ENCODE data around the gene CETP. TPM values are rescaled to one million over a fixed set of nuclear protein-coding genes. Genes with fewer than 3 reads are reported as not detected.

Gene CETP
- total and polyA plus RNA-seq, 9 of the 15 experiments (the other 6 are each of a cell fraction or from before 2014, with no cell fraction given) = 0.07 to 0.11 TPM; not detected in 7

DNA sequence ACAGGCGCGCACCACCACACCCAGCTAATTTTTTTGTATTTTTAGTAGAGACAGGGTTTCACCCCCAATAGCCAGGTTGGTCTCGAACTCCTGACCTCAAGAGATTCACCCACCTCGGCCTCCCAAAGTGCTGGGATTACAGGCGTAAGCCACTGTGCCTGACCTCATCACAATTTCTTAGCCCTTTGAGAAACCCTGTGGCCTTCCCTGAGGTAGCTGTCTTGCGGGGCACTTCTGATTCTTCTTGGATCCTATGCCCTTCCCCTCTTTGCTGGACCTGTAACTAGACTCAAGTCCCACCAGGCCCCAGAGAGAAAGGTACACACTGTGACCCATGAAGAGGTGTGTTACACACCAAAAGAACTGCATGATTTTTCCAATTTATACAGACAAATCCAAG is 13.5 kb upstream of the CETP start:
- CTCF ChIA-PET (ENCODE audit: low intra/inter-chr PET ratio) = no interaction called here
- 71% methylated on average over 5 of the region's 6 CpGs for WGBS (ENCODE audit: insufficient coverage, low coverage, missing lambda C conversion rate)
- Histone ChIP-seq H3K4me3 (no peak overlapping the region), H3K4me1 (replicated peaks in 1 of 2; ENCODE audit: control insufficient read depth in 2 of 2, insufficient read depth in 2 of 2, low read length in 2 of 2) (no peaks in the 10 kb centered on the region), H3K9me1 (ENCODE audit: control insufficient read depth, insufficient read depth, low read length) (no peaks in the 10 kb centered on the region), H3K27ac (ENCODE audit: extremely low read depth, low read depth, low read length) (no peak overlapping the region), H3K27me3 (ENCODE audit: control insufficient read depth in 2 of 2, insufficient read depth in 2 of 2, low read length in 2 of 2) (no peaks in the 10 kb centered on the region; a peak in 1 of 5 replicates), H3K36me3 (ENCODE audit: control insufficient read depth, insufficient read depth, low read length) (peaks cover 22% of the 10 kb centered on the region), H4K20me1 (replicated peaks; ENCODE audit: control insufficient read depth, insufficient read depth, low read length) (0 out of 2 replicates have a peak, but pooled peaks cover under 1% of the 10 kb centered on the region), H3K4me2 (ENCODE audit: insufficient read depth, low read length) (no peak overlapping the region), H2AFZ (ENCODE audit: low read depth, low read length) (no peak overlapping the region), H3K79me2 (ENCODE audit: control insufficient read depth, insufficient read depth, low read length) (no peaks in the 10 kb centered on the region), H3K9me3 (replicated peaks; ENCODE audit: control insufficient read depth, insufficient read depth, low read depth, low read length) (no peaks in the 10 kb centered on the region), H3K9ac (ENCODE audit: insufficient read depth in 1 of 2, low read depth in 2 of 2, low read length in 2 of 2) (no peak overlapping the region)
- no peak for DNase-seq (ENCODE audit: extremely low read depth in 1 of 4, low spot score in 3 of 4)
- no peak for FAIRE-seq
- in situ Hi-C loops (cut with MboI) = no loop called here
- TF ChIP-seq, protein P1, sequence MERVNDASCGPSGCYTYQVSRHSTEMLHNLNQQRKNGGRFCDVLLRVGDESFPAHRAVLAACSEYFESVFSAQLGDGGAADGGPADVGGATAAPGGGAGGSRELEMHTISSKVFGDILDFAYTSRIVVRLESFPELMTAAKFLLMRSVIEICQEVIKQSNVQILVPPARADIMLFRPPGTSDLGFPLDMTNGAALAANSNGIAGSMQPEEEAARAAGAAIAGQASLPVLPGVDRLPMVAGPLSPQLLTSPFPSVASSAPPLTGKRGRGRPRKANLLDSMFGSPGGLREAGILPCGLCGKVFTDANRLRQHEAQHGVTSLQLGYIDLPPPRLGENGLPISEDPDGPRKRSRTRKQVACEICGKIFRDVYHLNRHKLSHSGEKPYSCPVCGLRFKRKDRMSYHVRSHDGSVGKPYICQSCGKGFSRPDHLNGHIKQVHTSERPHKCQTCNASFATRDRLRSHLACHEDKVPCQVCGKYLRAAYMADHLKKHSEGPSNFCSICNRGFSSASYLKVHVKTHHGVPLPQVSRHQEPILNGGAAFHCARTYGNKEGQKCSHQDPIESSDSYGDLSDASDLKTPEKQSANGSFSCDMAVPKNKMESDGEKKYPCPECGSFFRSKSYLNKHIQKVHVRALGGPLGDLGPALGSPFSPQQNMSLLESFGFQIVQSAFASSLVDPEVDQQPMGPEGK (CRISPR knock-in tag; IDR thresholded peaks at IDR 0.05; ENCODE audit: borderline replicate concordance) = no peak
- TF ChIP-seq, protein P2, sequence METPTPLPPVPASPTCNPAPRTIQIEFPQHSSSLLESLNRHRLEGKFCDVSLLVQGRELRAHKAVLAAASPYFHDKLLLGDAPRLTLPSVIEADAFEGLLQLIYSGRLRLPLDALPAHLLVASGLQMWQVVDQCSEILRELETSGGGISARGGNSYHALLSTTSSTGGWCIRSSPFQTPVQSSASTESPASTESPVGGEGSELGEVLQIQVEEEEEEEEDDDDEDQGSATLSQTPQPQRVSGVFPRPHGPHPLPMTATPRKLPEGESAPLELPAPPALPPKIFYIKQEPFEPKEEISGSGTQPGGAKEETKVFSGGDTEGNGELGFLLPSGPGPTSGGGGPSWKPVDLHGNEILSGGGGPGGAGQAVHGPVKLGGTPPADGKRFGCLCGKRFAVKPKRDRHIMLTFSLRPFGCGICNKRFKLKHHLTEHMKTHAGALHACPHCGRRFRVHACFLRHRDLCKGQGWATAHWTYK (CRISPR knock-in tag; IDR thresholded peaks at IDR 0.05) = no peak
- ATAC-seq = no peak
- intact Hi-C loops (cut with micrococcal nuclease) = no loop called here
- POLR2A ChIA-PET = interaction anchor here (0.6 to 8.4 kb wide), 5 partner anchors 11 to 374 kb away, joined by 3 to 102 read pairs (median 4); partner anchors contain the start of gene HERPUD1
- no TSS peak for BruUV-seq (replicated peaks)

Measured in K562 (cell line).